SK-N-SH (cell line): ENCODE data around the gene PDE4D. TPM values are rescaled to one million over a fixed set of nuclear protein-coding genes. Genes with fewer than 3 reads are reported as not detected.

Experiments used
- CTCF ChIA-PET: fragments of 300-600, 350-600 bp; formaldehyde crosslinking; extraction: SDS; loops from one replicate; lab custom pipeline; 2021; lab: Yijun Ruan, JAX
- POLR2A ChIA-PET: fragments of 350-600 bp; sonication (Branson Sonifier 250); formaldehyde crosslinking; extraction: SDS; loops from one replicate; lab custom pipeline; 2020; ENCODE audit warnings: antibody characterized with exemption, inconsistent platforms; lab: Yijun Ruan, JAX
- DNase-seq: peaks from one replicate; pipeline ENCODE4 v3.0.0; 2012
- H2AFZ ChIP-seq: fragments of 200-600 bp; sonication (generic); 2 replicates; pipeline ENCODE4 v1.8.1; 2016; ENCODE audit warnings: antibody characterized with exemption, mild to moderate bottlenecking, low read depth
- H3F3A ChIP-seq: fragments of 200-600 bp; sonication (generic); replicated peaks from 2 replicates; pipeline ENCODE3; 2016; ENCODE audit warnings: antibody characterized with exemption, mild to moderate bottlenecking; ENCODE audit not compliant: insufficient read depth
- H3K27ac ChIP-seq, 2 experiments: fragments of 200-500 bp in 1 of 2; fragments of 200-600 bp in 1 of 2; sonication (Bioruptor generic) in 1 of 2; sonication (generic), shearing (Covaris generic) in 1 of 2; 2 replicates each; pipeline versions ENCODE4 v1.5.1 to v1.6.1; 2014 to 2016; ENCODE audit warnings: low read depth in 2 of 2, inconsistent platforms in 1 of 2, low read length in 1 of 2, mild to moderate bottlenecking in 1 of 2, mixed read lengths in 1 of 2
- H3K27me3 ChIP-seq: fragments of 200-600 bp; sonication (generic), shearing (Covaris generic); 2 replicates; pipeline ENCODE4 v1.6.1; 2016; ENCODE audit warnings: mixed run types; ENCODE audit not compliant: insufficient read depth
- H3K36me3 ChIP-seq, 2 experiments: fragments of 200-500 bp in 1 of 2; fragments of 200-600 bp in 1 of 2; sonication (Bioruptor generic) in 1 of 2; sonication (generic) in 1 of 2; replicated peaks in 1 of 2; 2 replicates each; pipeline versions ENCODE3 to v1.5.1; 2014 to 2016; ENCODE audit warnings: low read length in 1 of 2, mild to moderate bottlenecking in 1 of 2; ENCODE audit not compliant: insufficient read depth in 2 of 2, control insufficient read depth in 1 of 2
- H3K4me1 ChIP-seq, 2 experiments: fragments of 200-500 bp in 1 of 2; fragments of 200-600 bp in 1 of 2; sonication (Bioruptor generic) in 1 of 2; sonication (generic), shearing (Covaris generic) in 1 of 2; 2 replicates each; pipeline versions ENCODE4 v1.5.1 to v1.6.1; 2014 to 2016; ENCODE audit warnings: low read depth in 1 of 2, low read length in 1 of 2, mixed run types in 1 of 2; ENCODE audit not compliant: insufficient read depth in 2 of 2, control insufficient read depth in 1 of 2
- H3K4me2 ChIP-seq: fragments of 200-600 bp; sonication (generic), shearing (Covaris generic); 2 replicates; pipeline ENCODE4 v1.6.1; 2017; ENCODE audit warnings: mixed run types
- H3K4me3 ChIP-seq, 2 experiments: fragments of 200-500 bp in 1 of 2; fragments of 200-600 bp in 1 of 2; sonication (Bioruptor generic) in 1 of 2; sonication (generic), shearing (Covaris generic) in 1 of 2; 2 replicates each; pipeline versions ENCODE4 v1.5.1 to v1.8.1; 2014 to 2016; ENCODE audit warnings: low read depth in 2 of 2, inconsistent platforms in 1 of 2, low read length in 1 of 2, mild to moderate bottlenecking in 1 of 2, mixed read lengths in 1 of 2, moderate library complexity in 1 of 2
- H3K79me2 ChIP-seq: fragments of 200-600 bp; sonication (generic); 2 replicates; pipeline ENCODE4 v1.8.1; 2017; ENCODE audit warnings: mild to moderate bottlenecking; ENCODE audit not compliant: insufficient read depth
- H3K9ac ChIP-seq: fragments of 200-600 bp; sonication (generic); 2 replicates; pipeline ENCODE4 v1.6.1; 2017; ENCODE audit warnings: mixed run types
- H3K9me2 ChIP-seq: fragments of 200-600 bp; sonication (generic); 2 replicates; pipeline ENCODE4 v1.6.1; 2017; ENCODE audit warnings: mixed run types
- H3K9me3 ChIP-seq: fragments of 200-600 bp; sonication (generic); 2 replicates; pipeline ENCODE4 v1.6.1; 2017; ENCODE audit warnings: mixed run types, mild to moderate bottlenecking, moderate library complexity
- H4K20me1 ChIP-seq: fragments of 200-600 bp; sonication (generic); 2 replicates; pipeline ENCODE4 v1.6.1; 2017; ENCODE audit warnings: mild to moderate bottlenecking, mixed run types; ENCODE audit not compliant: insufficient read depth
- CHD2 ChIP-seq: fragments of 150-350 bp; IDR thresholded peaks from 2 replicates; pipeline ENCODE4 v1.6.1; 2018; ENCODE audit warnings: low read length; ENCODE audit not compliant: partially characterized antibody
- ELF1 ChIP-seq: IDR thresholded peaks from 2 replicates; pipeline ENCODE4 v1.4.0; 2012
- EP300 ChIP-seq, 2 experiments: IDR thresholded peaks; 2 replicates each; pipeline versions ENCODE4 v1.4.0 to v1.6.1; 2012; ENCODE audit warnings: borderline replicate concordance in 1 of 2, low read depth in 1 of 2, low read length in 1 of 2
- EZH2phosphoT487 ChIP-seq: fragments of 200-600 bp; sonication (generic); IDR thresholded peaks from 2 replicates; pipeline ENCODE4 v1.6.1; 2017; ENCODE audit warnings: low read depth, mixed run types, mild to moderate bottlenecking, antibody characterized with exemption, moderate library complexity, borderline replicate concordance
- FOXJ3 ChIP-seq: sonication (generic); formaldehyde crosslinking; IDR thresholded peaks from 2 replicates; pipeline ENCODE4 v1.5.1; 2020; ENCODE audit warnings: mild to moderate bottlenecking, missing genetic modification reagents
- GABPA ChIP-seq: IDR thresholded peaks from 2 replicates; pipeline ENCODE4 v1.4.0; 2012; ENCODE audit warnings: low read depth, mild to moderate bottlenecking
- GATA2 ChIP-seq: sonication (generic); formaldehyde crosslinking; IDR thresholded peaks from 2 replicates; pipeline ENCODE4 v1.5.0; 2020; ENCODE audit warnings: mild to moderate bottlenecking, missing genetic modification reagents
- IRF3 ChIP-seq: fragments of 150-350 bp; IDR thresholded peaks from 2 replicates; pipeline ENCODE4 v1.6.1; 2016; ENCODE audit warnings: mild to moderate bottlenecking, low read depth, low read length
- MAX ChIP-seq: IDR thresholded peaks from 2 replicates; pipeline ENCODE4 v1.4.0; 2012; ENCODE audit warnings: low read depth
- MEF2A ChIP-seq: IDR thresholded peaks from 2 replicates; pipeline ENCODE4 v1.4.0; 2012; ENCODE audit warnings: low read depth, borderline replicate concordance
- MXI1 ChIP-seq: IDR thresholded peaks from 2 replicates; pipeline ENCODE4 v1.6.1; 2012; ENCODE audit warnings: mild to moderate bottlenecking, low read depth, low read length, improper control_type of control experiment
- RCOR1 ChIP-seq: fragments of 150-350 bp; IDR thresholded peaks from 2 replicates; pipeline ENCODE4 v1.6.1; 2017; ENCODE audit warnings: antibody characterized with exemption, low read length
- RXRA ChIP-seq: IDR thresholded peaks from 2 replicates; pipeline ENCODE4 v1.4.0; 2012; ENCODE audit warnings: low read depth, mild to moderate bottlenecking, borderline replicate concordance
- YY1 ChIP-seq: IDR thresholded peaks from 2 replicates; pipeline ENCODE4 v1.4.0; 2012; ENCODE audit warnings: low read depth, mild to moderate bottlenecking
- WGBS: methylation state at CpG from one replicate; pipeline ENCODE4 v1.1.6; 2017; ENCODE audit warnings: low lambda C conversion rate; 5-methylcytosine and 5-hydroxymethylcytosine counted together
- polyA plus RNA-seq, 3 experiments: library from polyadenylated mRNA; depleted of rRNA; stranded (reverse); fragments of >200 nt; gene quantifications; 2 replicates each; pipeline ENCODE4 v1.2.3, GENCODE V29; 2012

Gene PDE4D
- polyA plus RNA-seq, 1 of the 3 experiments (the other 2 are of a cell fraction): 2.4 TPM

GRCh38 chr5:59554501-59554900, 339.0 kb downstream of the PDE4D start:
- ChIA-PET CTCF (interaction anchor here (1.6 kb wide), 1 partner anchor 18 kb away, joined by 4 read pairs; no protein-coding TSS in a partner anchor), POLR2A (no interaction called here)
- Histone ChIP-seq H4K20me1 (no peaks in the 10 kb centered on the region), H3K79me2 (no peaks in the 10 kb centered on the region), H3F3A (no peaks in the 10 kb centered on the region), H3K27me3 (no peaks in the 10 kb centered on the region), H3K4me3 (no peak overlapping the region), H3K9me3 (no peaks in the 10 kb centered on the region), H3K4me2 (no peak overlapping the region), H3K27ac (no peak overlapping the region), H2AFZ (no peak overlapping the region), H3K36me3 (no peaks in the 10 kb centered on the region), H3K4me1 (no peaks in the 10 kb centered on the region; a peak in 1 of 4 replicates), H3K9me2 (no peaks in the 10 kb centered on the region), H3K9ac (no peak overlapping the region)
- WGBS: 73% methylated on average over 4 of the region's 4 CpGs
- TF ChIP-seq CHD2 (no peak), MEF2A (no peak), EP300 (IDR thresholded peaks at IDR 0.05; ENCODE audit: borderline replicate concordance in 1 of 2, low read depth in 1 of 2, low read length in 1 of 2) (no peak)
- DNase-seq: no peak

- H3K4me3 ChIP-seq: no peak overlapping the region
- H3K27ac ChIP-seq: no peak overlapping the region
- no peak for TF ChIP-seq EZH2phosphoT487
- no peak for TF ChIP-seq MAX
- TF ChIP-seq GATA2 (CRISPR knock-in tag): no peak
- TF ChIP-seq FOXJ3 (CRISPR knock-in tag): no peak
- no peak for TF ChIP-seq RCOR1
- no peak for TF ChIP-seq MXI1
- TF ChIP-seq GABPA: no peak
- no peak for TF ChIP-seq EP300 (IDR thresholded peaks at IDR 0.05; ENCODE audit: borderline replicate concordance in 1 of 2, low read depth in 1 of 2, low read length in 1 of 2)
- no peak for TF ChIP-seq RXRA
- no peak for DNase-seq
- H3K4me2 ChIP-seq: no peak overlapping the region
- no peaks in the 10 kb centered on the region for H3F3A ChIP-seq
- H4K20me1 ChIP-seq: no peaks in the 10 kb centered on the region
- no peaks in the 10 kb centered on the region for H3K9me2 ChIP-seq
- no peak overlapping the region for H2AFZ ChIP-seq
- no peaks in the 10 kb centered on the region for H3K9me3 ChIP-seq
- H3K79me2 ChIP-seq: no peaks in the 10 kb centered on the region
- CTCF ChIA-PET: interaction anchor here (1.6 kb wide), 1 partner anchor 18 kb away, joined by 4 read pairs; no protein-coding TSS in a partner anchor
- H3K9ac ChIP-seq: no peak overlapping the region
- H3K27me3 ChIP-seq: no peaks in the 10 kb centered on the region
- no peaks in the 10 kb centered on the region; a peak in 1 of 4 replicates for H3K4me1 ChIP-seq
- H3K36me3 ChIP-seq: no peaks in the 10 kb centered on the region
- POLR2A ChIA-PET: no interaction called here
These were observed 339.5 kb downstream of the PDE4D start for GRCh38 chr5:59553992-59554391.

- ChIA-PET POLR2A (no interaction called here), CTCF (interaction anchor here (1.6 to 2.4 kb wide), 2 partner anchors 43 to 125 kb away, joined by 5 to 7 read pairs; no protein-coding TSS in a partner anchor)
- no peaks in the 10 kb centered on the region for H3K9me2 ChIP-seq
- no peaks in the 10 kb centered on the region for H4K20me1 ChIP-seq
- no peaks in the 10 kb centered on the region for H3K36me3 ChIP-seq
- H3K4me2 ChIP-seq: no peak overlapping the region
- H2AFZ ChIP-seq: no peak overlapping the region
- no peaks in the 10 kb centered on the region for H3F3A ChIP-seq
- H3K9ac ChIP-seq: no peak overlapping the region
- no peak overlapping the region for H3K4me3 ChIP-seq
- H3K27me3 ChIP-seq: no peaks in the 10 kb centered on the region
- H3K9me3 ChIP-seq: no peaks in the 10 kb centered on the region
- peaks cover 0 to 10% of the 10 kb centered on the region in 2 experiments; a peak in 2 of 4 replicates for H3K4me1 ChIP-seq
- no peak overlapping the region; a peak in 1 of 4 replicates for H3K27ac ChIP-seq
- H3K79me2 ChIP-seq: no peaks in the 10 kb centered on the region
- 80% methylated on average over 4 of the region's 4 CpGs for WGBS
- TF ChIP-seq EP300 (IDR thresholded peaks at IDR 0.05; ENCODE audit: borderline replicate concordance in 1 of 2, low read depth in 1 of 2, low read length in 1 of 2) (no peak), IRF3 (no peak), YY1 (no peak), ELF1 (no peak)
- TF ChIP-seq, all 33 proteins: peak for 0
- no peak for DNase-seq
These were observed 344.6 kb downstream of the PDE4D start for GRCh38 chr5:59548807-59549357.
